Measurements from ENCODE around the gene FARP2. TPM values are rescaled to one million over a fixed set of nuclear protein-coding genes. Genes with fewer than 3 reads are reported as not detected.
"Not testable (repeated sequence)": the region's sequence is repeated elsewhere in the genome, so short reads cannot be mapped to it uniquely, and the experiment has no call there.

The FARP2 gene
- total RNA-seq, 1 donor from 2014 or later, result 57.1 TPM

GRCh38 chr2:241519669-241520068, 163.6 kb downstream of the FARP2 start:
- no peaks in the 10 kb centered on the region for H3K9me3 Mint-ChIP-seq (ENCODE audit: low read depth)
- H3K27ac Mint-ChIP-seq (ENCODE audit: unreplicated experiment), result no peak overlapping the region
- no peaks in the 10 kb centered on the region for H3K36me3 Mint-ChIP-seq (ENCODE audit: low read depth)
- no peaks in the 10 kb centered on the region for H3K4me1 Mint-ChIP-seq (ENCODE audit: low read depth)
- no peak for DNase-seq (ENCODE audit: low spot score)
- no peak overlapping the region for H3K4me3 Mint-ChIP-seq (ENCODE audit: unreplicated experiment)
- peaks cover 2% of the 10 kb centered on the region for H3K27me3 Mint-ChIP-seq (ENCODE audit: low read depth)
- no peak for TF ChIP-seq CTCF (IDR thresholded peaks at IDR 0.05)

DNA sequence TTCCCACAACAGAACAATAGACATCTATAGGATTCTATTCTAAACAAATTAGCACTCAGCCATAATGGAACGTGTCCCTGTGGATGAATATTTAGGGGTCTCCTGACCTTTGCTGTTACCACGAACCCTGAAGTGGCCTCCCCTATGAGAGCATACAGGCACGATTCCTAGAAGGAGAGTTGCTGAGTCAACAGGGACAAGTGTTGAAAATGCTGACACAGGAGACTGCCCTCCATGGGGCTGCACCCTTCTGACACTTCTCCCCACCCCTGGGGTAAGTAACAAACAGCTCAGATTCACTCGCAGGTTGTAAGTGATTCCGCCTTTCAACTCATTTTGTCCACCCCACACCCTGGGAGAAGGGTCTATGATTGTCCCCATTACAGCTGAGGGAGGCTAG, 166.4 kb downstream of the FARP2 start:
- Mint-ChIP-seq H3K27ac (ENCODE audit: unreplicated experiment) (no peak overlapping the region), H3K4me3 (ENCODE audit: unreplicated experiment) (no peak overlapping the region), H3K9me3 (ENCODE audit: low read depth) (peaks cover 8% of the 10 kb centered on the region), H3K27me3 (ENCODE audit: low read depth) (peaks cover 2% of the 10 kb centered on the region), H3K36me3 (ENCODE audit: low read depth) (no peaks in the 10 kb centered on the region), H3K4me1 (ENCODE audit: low read depth) (no peaks in the 10 kb centered on the region)
- no peak for TF ChIP-seq CTCF (IDR thresholded peaks at IDR 0.05)
- DNase-seq (ENCODE audit: low spot score), result no peak

GRCh38 chr2:241525818-241526780, 170.0 kb downstream of the FARP2 start:
- not testable (repeated sequence) for H3K27me3 Mint-ChIP-seq (ENCODE audit: low read depth); H3K27ac Mint-ChIP-seq (ENCODE audit: unreplicated experiment); H3K4me3 Mint-ChIP-seq (ENCODE audit: unreplicated experiment); H3K9me3 Mint-ChIP-seq (ENCODE audit: low read depth); H3K4me1 Mint-ChIP-seq (ENCODE audit: low read depth); DNase-seq (ENCODE audit: low spot score); H3K36me3 Mint-ChIP-seq (ENCODE audit: low read depth)

DNA sequence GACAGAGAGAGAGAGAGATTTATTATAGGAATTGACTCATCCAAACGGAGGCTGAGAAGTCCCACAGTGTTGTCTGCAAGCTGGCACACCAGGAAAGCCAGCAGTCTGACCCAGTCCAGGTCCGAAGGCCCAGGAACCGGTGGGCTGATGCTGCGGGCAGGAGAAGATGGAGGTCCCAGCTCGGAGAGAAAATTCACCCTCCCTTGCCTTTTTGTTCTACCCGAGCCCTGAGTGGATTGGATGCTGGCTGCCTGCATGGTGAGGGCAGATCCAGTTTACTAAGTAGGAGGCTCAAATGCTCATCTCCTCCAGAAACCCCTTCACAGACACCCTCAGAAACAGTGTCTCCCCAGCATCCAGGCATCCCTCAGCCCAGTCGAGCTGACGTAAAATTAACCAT, 174.5 kb downstream of the FARP2 start:
- no peak for TF ChIP-seq CTCF (IDR thresholded peaks at IDR 0.05)
- peaks cover 6% of the 10 kb centered on the region for H3K27me3 Mint-ChIP-seq (ENCODE audit: low read depth)

GRCh38 chr2:241531161-241531722, 175.2 kb downstream of the FARP2 start:
- no peak for TF ChIP-seq CTCF (IDR thresholded peaks at IDR 0.05)
- H3K27me3 Mint-ChIP-seq (ENCODE audit: low read depth), result peaks cover 6% of the 10 kb centered on the region
- H3K9me3 Mint-ChIP-seq (ENCODE audit: low read depth), result peaks cover 2% of the 10 kb centered on the region

More for the DNA sequence above, 174.5 kb downstream of the FARP2 start:
- H3K9me3 Mint-ChIP-seq (ENCODE audit: low read depth), result peaks cover 6% of the 10 kb centered on the region
- no peak overlapping the region for H3K4me3 Mint-ChIP-seq (ENCODE audit: unreplicated experiment)
- DNase-seq (ENCODE audit: low spot score), result no peak
- no peaks in the 10 kb centered on the region for H3K4me1 Mint-ChIP-seq (ENCODE audit: low read depth)
- H3K27ac Mint-ChIP-seq (ENCODE audit: unreplicated experiment), result no peak overlapping the region
- no peaks in the 10 kb centered on the region for H3K36me3 Mint-ChIP-seq (ENCODE audit: low read depth)

More at GRCh38 chr2:241531161-241531722, 175.2 kb downstream of the FARP2 start:
- Mint-ChIP-seq H3K4me3 (ENCODE audit: unreplicated experiment) (no peak overlapping the region), H3K27ac (ENCODE audit: unreplicated experiment) (no peak overlapping the region), H3K4me1 (ENCODE audit: low read depth) (no peaks in the 10 kb centered on the region), H3K36me3 (ENCODE audit: low read depth) (no peaks in the 10 kb centered on the region)
- no peak for DNase-seq (ENCODE audit: low spot score)

Data from chondrocyte (in vitro differentiated cells).